ENCODE results near the gene NOS3. TPM values are rescaled to one million over a fixed set of nuclear protein-coding genes. Genes with fewer than 3 reads are reported as not detected.

NOS3 gene
- total RNA-seq, 1 experiment from 2014 or later, result 3.2 TPM

- no peaks in the 10 kb centered on the region for H3K79me2 ChIP-seq (ENCODE audit: low read depth)
- no peaks in the 10 kb centered on the region; the same call in 1 of the 2 replicates for H3K9me3 ChIP-seq (ENCODE audit: insufficient read depth, low read depth)
- no TSS peak for BruUV-seq (replicated peaks)
- H3K27ac ChIP-seq, result no peak overlapping the region
- POLR2A ChIA-PET (ENCODE audit: unreplicated experiment), result interaction anchor here (0.6 to 0.7 kb wide), 2 partner anchors 109 to 116 kb away, joined by 3 to 5 read pairs; no protein-coding TSS in a partner anchor
- no peaks in the 10 kb centered on the region for H3K4me1 ChIP-seq (replicated peaks; ENCODE audit: insufficient read depth)
- no peaks in the 10 kb centered on the region for H3K36me3 ChIP-seq (ENCODE audit: low read depth)
- H3K4me3 ChIP-seq, result no peak overlapping the region
- DNase-seq, result no peak
- TF ChIP-seq CTCF (conservative IDR thresholded peaks at IDR 0.05) (no peak), EZH2 (IDR thresholded peaks at IDR 0.05; ENCODE audit: low read depth) (no peak)
- H3K4me2 ChIP-seq, result no peak overlapping the region
- no peaks in the 10 kb centered on the region for H4K20me1 ChIP-seq (ENCODE audit: insufficient read depth)
- peaks cover 8% of the 10 kb centered on the region; the same call in 1 of the 2 replicates for H3F3A ChIP-seq (ENCODE audit: insufficient read depth, low read depth)
- H3K27me3 ChIP-seq (ENCODE audit: insufficient read depth, low read depth), result peaks cover 11% of the 10 kb centered on the region; the same call in 1 of the 2 replicates
- CTCF ChIA-PET, result no interaction called here
- no peak overlapping the region for H2AFZ ChIP-seq
- no peaks in the 10 kb centered on the region for H3K9me2 ChIP-seq (ENCODE audit: insufficient read depth)
- intact Hi-C loops (cut with micrococcal nuclease; ENCODE audit: unreplicated experiment), result no loop called here
Observed at GRCh38 chr7:150997075-150997511, 6.3 kb downstream of the NOS3 start.

GRCh38 chr7:150997817-150998216 lies 7.0 kb downstream of the NOS3 start:
- H3K79me2 ChIP-seq (ENCODE audit: low read depth), result no peaks in the 10 kb centered on the region
- H3K4me3 ChIP-seq, result no peak overlapping the region
- H4K20me1 ChIP-seq (ENCODE audit: insufficient read depth), result no peaks in the 10 kb centered on the region
- H3K9me2 ChIP-seq (ENCODE audit: insufficient read depth), result no peaks in the 10 kb centered on the region
- H3K4me1 ChIP-seq (replicated peaks; ENCODE audit: insufficient read depth), result no peaks in the 10 kb centered on the region
- no peak overlapping the region for H3K4me2 ChIP-seq
- ChIA-PET CTCF (no interaction called here), POLR2A (ENCODE audit: unreplicated experiment) (interaction anchor here (0.7 kb wide), 1 partner anchor 108 kb away, joined by 5 read pairs; no protein-coding TSS in a partner anchor)
- no peaks in the 10 kb centered on the region for H3K9me3 ChIP-seq (ENCODE audit: insufficient read depth, low read depth)
- H3F3A ChIP-seq (ENCODE audit: insufficient read depth, low read depth), result peaks cover 8% of the 10 kb centered on the region; the same call in 1 of the 2 replicates
- no peak for DNase-seq
- intact Hi-C loops (cut with micrococcal nuclease; ENCODE audit: unreplicated experiment), result no loop called here
- H3K27ac ChIP-seq, result no peak overlapping the region
- peaks cover 11% of the 10 kb centered on the region; the same call in 1 of the 2 replicates for H3K27me3 ChIP-seq (ENCODE audit: insufficient read depth, low read depth)
- no peak overlapping the region for H2AFZ ChIP-seq
- BruUV-seq (replicated peaks), result no TSS peak
- H3K36me3 ChIP-seq (ENCODE audit: low read depth), result no peaks in the 10 kb centered on the region
- no peak for TF ChIP-seq EZH2 (IDR thresholded peaks at IDR 0.05; ENCODE audit: low read depth)
- TF ChIP-seq CTCF (conservative IDR thresholded peaks at IDR 0.05), result no peak

- H4K20me1 ChIP-seq (ENCODE audit: insufficient read depth), result no peaks in the 10 kb centered on the region
- CTCF ChIA-PET, result no interaction called here
- intact Hi-C loops (cut with micrococcal nuclease; ENCODE audit: unreplicated experiment), result no loop called here
- H3K4me3 ChIP-seq, result no peak overlapping the region
- H3K27ac ChIP-seq, result no peak overlapping the region
- TF ChIP-seq EZH2 (IDR thresholded peaks at IDR 0.05; ENCODE audit: low read depth) (no peak), CTCF (conservative IDR thresholded peaks at IDR 0.05) (no peak)
- no peak overlapping the region for H3K4me2 ChIP-seq
- H3K27me3 ChIP-seq (ENCODE audit: insufficient read depth, low read depth), result peaks cover 11% of the 10 kb centered on the region; the same call in 1 of the 2 replicates
- no peaks in the 10 kb centered on the region for H3K79me2 ChIP-seq (ENCODE audit: low read depth)
- POLR2A ChIA-PET (ENCODE audit: unreplicated experiment), result no interaction called here
- H3K9me2 ChIP-seq (ENCODE audit: insufficient read depth), result no peaks in the 10 kb centered on the region
- no peak overlapping the region for H2AFZ ChIP-seq
- H3F3A ChIP-seq (ENCODE audit: insufficient read depth, low read depth), result peaks cover 13% of the 10 kb centered on the region
- no peaks in the 10 kb centered on the region for H3K36me3 ChIP-seq (ENCODE audit: low read depth)
- H3K4me1 ChIP-seq (replicated peaks; ENCODE audit: insufficient read depth), result peaks cover 3% of the 10 kb centered on the region
- DNase-seq, result peak in 1 of 2 experiments; percentile 1
- BruUV-seq (replicated peaks), result no TSS peak
- H3K9me3 ChIP-seq (ENCODE audit: insufficient read depth, low read depth), result no peaks in the 10 kb centered on the region
Observed at GRCh38 chr7:150998341-150998740, 7.5 kb downstream of the NOS3 start.

Data from PC-9 (cell line).